HepG2 (cell line): ENCODE data around the gene TMEM187. TPM values are rescaled to one million over a fixed set of nuclear protein-coding genes. Genes with fewer than 3 reads are reported as not detected.

Experiments used
- CCAR2 ChIP-seq: fragments of 200-400 bp; formaldehyde crosslinking; optimal IDR thresholded peaks from 2 replicates; pipeline ENCODE3; 2018; ENCODE audit warnings: low read depth, mild to moderate bottlenecking, low read length, moderate library complexity
- DRAP1 ChIP-seq: IDR thresholded peaks from 2 replicates; pipeline ENCODE4 v1.6.1; 2016; ENCODE audit warnings: missing genetic modification reagents, missing compliant biosample characterization
- FIP1L1 ChIP-seq: fragments of 200-400 bp; formaldehyde crosslinking; IDR thresholded peaks from 2 replicates; pipeline ENCODE4 v1.6.1; 2018; ENCODE audit warnings: low read depth, mild to moderate bottlenecking, low read length, moderate library complexity, borderline replicate concordance; ENCODE audit not compliant: insufficient read depth
- MBNL3 ChIP-seq: fragments of 250-450 bp; sonication (Bioruptor Pico); conservative IDR thresholded peaks from 2 replicates; pipeline ENCODE4 v1.8.0; 2022; ENCODE audit warnings: mild to moderate bottlenecking, inconsistent platforms
- MYNN ChIP-seq: sonication (generic); formaldehyde crosslinking; IDR thresholded peaks from 2 replicates; pipeline ENCODE4 v1.4.0; 2020; ENCODE audit warnings: mild to moderate bottlenecking, low read depth, missing genetic modification reagents
- NCOA5 ChIP-seq: sonication (generic); formaldehyde crosslinking; IDR thresholded peaks from 2 replicates; pipeline ENCODE4 v1.4.0; 2020; ENCODE audit warnings: missing genetic modification reagents
- PTBP1 ChIP-seq: fragments of 200-400 bp; formaldehyde crosslinking; IDR thresholded peaks from 2 replicates; pipeline ENCODE4 v1.6.1; 2018; ENCODE audit warnings: low read length, low read depth; ENCODE audit not compliant: poor library complexity, severe bottlenecking
- RCOR2 ChIP-seq: IDR thresholded peaks from 2 replicates; pipeline ENCODE4 v1.6.1; 2016; ENCODE audit warnings: missing biosample characterization, missing genetic modification reagents
- TOPORS ChIP-seq: sonication (generic); formaldehyde crosslinking; IDR thresholded peaks from 2 replicates; pipeline ENCODE4 v1.8.0; 2023; ENCODE audit warnings: mild to moderate bottlenecking, missing genetic modification reagents
- ZBED4 ChIP-seq: sonication (generic); formaldehyde crosslinking; IDR thresholded peaks from 2 replicates; pipeline ENCODE4 v1.4.0; 2020; ENCODE audit warnings: missing genetic modification reagents, borderline replicate concordance
- ZNF138 ChIP-seq: sonication (generic); formaldehyde crosslinking; IDR thresholded peaks from 2 replicates; pipeline ENCODE4 v1.5.0; 2020; ENCODE audit warnings: mild to moderate bottlenecking, low read depth, missing genetic modification reagents
- ZNF253 ChIP-seq: sonication (generic); formaldehyde crosslinking; IDR thresholded peaks from 2 replicates; pipeline ENCODE4 v1.8.0; 2022; ENCODE audit warnings: mild to moderate bottlenecking, missing genetic modification reagents, borderline replicate concordance
- ZNF282 ChIP-seq: fragments of 450-650 bp; IDR thresholded peaks from 2 replicates; pipeline ENCODE4 v1.6.1; 2018; ENCODE audit not compliant: partially characterized antibody
- ZNF569 ChIP-seq: sonication (generic); formaldehyde crosslinking; IDR thresholded peaks from 2 replicates; pipeline ENCODE4 v1.5.0; 2020; ENCODE audit warnings: mild to moderate bottlenecking, missing genetic modification reagents, moderate library complexity, borderline replicate concordance
- ZNF580 ChIP-seq: IDR thresholded peaks from 2 replicates; pipeline ENCODE4 v1.6.1; 2016; ENCODE audit warnings: low read depth, borderline replicate concordance
- ZNF644 ChIP-seq: IDR thresholded peaks from 2 replicates; pipeline ENCODE4 v1.6.1; 2016; ENCODE audit warnings: low read depth
- ZNF776 ChIP-seq: sonication (generic); formaldehyde crosslinking; IDR thresholded peaks from 2 replicates; pipeline ENCODE4 v1.4.0; 2020; ENCODE audit warnings: mild to moderate bottlenecking, missing genetic modification reagents
- polyA plus RNA-seq, 8 experiments: library from polyadenylated mRNA; depleted of rRNA in 3 of 8; stranded (reverse) in 7 of 8; unstranded in 1 of 8; fragments of >200 nt; fragmentation: Illumina TruSeq in 4 of 8; extraction: Trizol in 4 of 8; gene quantifications; 2 replicates each; pipeline versions ENCODE4 v1.2.1 to v1.2.3, GENCODE V29; 2011 to 2016; ENCODE audit warnings: low read depth in 4 of 8, missing spikeins in 1 of 8, mixed read lengths in 1 of 8; ENCODE audit not compliant: insufficient read depth in 1 of 8
- total RNA-seq, 5 experiments: library from RNA; depleted of rRNA; stranded (reverse); fragments of >200 nt; fragmentation: Illumina TruSeq; extraction: Trizol; gene quantifications; 2 replicates each; pipeline ENCODE4 v1.2.3, GENCODE V29; 2016; ENCODE audit warnings: low read depth in 1 of 5
- TF ChIP-seq, protein P1 (sequence below): sonication (generic); formaldehyde crosslinking; IDR thresholded peaks from 2 replicates; pipeline ENCODE4 v1.4.0; 2020; ENCODE audit warnings: missing genetic modification reagents
- TF ChIP-seq, protein P2 (sequence below): sonication (generic); formaldehyde crosslinking; conservative IDR thresholded peaks from 2 replicates; pipeline ENCODE4 v1.4.0; 2020; ENCODE audit warnings: missing genetic modification reagents
- TF ChIP-seq, protein P3 (sequence below): sonication (generic); formaldehyde crosslinking; IDR thresholded peaks from 2 replicates; pipeline ENCODE4 v1.4.0; 2020; ENCODE audit warnings: missing genetic modification reagents

TMEM187 gene
- total and polyA plus RNA-seq, 2 of the 13 experiments (the other 11 are each of a cell fraction or from before 2014, with no cell fraction given), result 2.2 to 6.2 TPM

GRCh38 chrX:153926858-153927671 is 45.5 kb upstream of the TMEM187 start (continued):
- TF ChIP-seq ZNF580, result no peak
- TF ChIP-seq MBNL3 (CRISPR knock-in tag), result no peak
- TF ChIP-seq ZNF644 (CRISPR knock-in tag), result no peak
- TF ChIP-seq ZNF776 (CRISPR knock-in tag), result no peak
- no peak for TF ChIP-seq PTBP1
- TF ChIP-seq ZBED4, result no peak
- no peak for TF ChIP-seq TOPORS (CRISPR knock-in tag)
- no peak for TF ChIP-seq DRAP1 (CRISPR knock-in tag)
- TF ChIP-seq, protein P1, sequence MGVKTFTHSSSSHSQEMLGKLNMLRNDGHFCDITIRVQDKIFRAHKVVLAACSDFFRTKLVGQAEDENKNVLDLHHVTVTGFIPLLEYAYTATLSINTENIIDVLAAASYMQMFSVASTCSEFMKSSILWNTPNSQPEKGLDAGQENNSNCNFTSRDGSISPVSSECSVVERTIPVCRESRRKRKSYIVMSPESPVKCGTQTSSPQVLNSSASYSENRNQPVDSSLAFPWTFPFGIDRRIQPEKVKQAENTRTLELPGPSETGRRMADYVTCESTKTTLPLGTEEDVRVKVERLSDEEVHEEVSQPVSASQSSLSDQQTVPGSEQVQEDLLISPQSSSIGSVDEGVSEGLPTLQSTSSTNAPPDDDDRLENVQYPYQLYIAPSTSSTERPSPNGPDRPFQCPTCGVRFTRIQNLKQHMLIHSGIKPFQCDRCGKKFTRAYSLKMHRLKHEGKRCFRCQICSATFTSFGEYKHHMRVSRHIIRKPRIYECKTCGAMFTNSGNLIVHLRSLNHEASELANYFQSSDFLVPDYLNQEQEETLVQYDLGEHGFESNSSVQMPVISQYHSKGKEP (CRISPR knock-in tag), result no peak
- no peak for TF ChIP-seq ZNF253 (CRISPR knock-in tag)
- TF ChIP-seq RCOR2 (CRISPR knock-in tag), result no peak
- TF ChIP-seq, protein P2, sequence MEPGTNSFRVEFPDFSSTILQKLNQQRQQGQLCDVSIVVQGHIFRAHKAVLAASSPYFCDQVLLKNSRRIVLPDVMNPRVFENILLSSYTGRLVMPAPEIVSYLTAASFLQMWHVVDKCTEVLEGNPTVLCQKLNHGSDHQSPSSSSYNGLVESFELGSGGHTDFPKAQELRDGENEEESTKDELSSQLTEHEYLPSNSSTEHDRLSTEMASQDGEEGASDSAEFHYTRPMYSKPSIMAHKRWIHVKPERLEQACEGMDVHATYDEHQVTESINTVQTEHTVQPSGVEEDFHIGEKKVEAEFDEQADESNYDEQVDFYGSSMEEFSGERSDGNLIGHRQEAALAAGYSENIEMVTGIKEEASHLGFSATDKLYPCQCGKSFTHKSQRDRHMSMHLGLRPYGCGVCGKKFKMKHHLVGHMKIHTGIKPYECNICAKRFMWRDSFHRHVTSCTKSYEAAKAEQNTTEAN (CRISPR knock-in tag), result peak; percentile 100
- TF ChIP-seq CCAR2, result no peak
- TF ChIP-seq ZNF569 (CRISPR knock-in tag), result no peak
- TF ChIP-seq NCOA5 (CRISPR knock-in tag), result no peak
- no peak for TF ChIP-seq MYNN (CRISPR knock-in tag)
- no peak for TF ChIP-seq FIP1L1
- TF ChIP-seq, protein P3, sequence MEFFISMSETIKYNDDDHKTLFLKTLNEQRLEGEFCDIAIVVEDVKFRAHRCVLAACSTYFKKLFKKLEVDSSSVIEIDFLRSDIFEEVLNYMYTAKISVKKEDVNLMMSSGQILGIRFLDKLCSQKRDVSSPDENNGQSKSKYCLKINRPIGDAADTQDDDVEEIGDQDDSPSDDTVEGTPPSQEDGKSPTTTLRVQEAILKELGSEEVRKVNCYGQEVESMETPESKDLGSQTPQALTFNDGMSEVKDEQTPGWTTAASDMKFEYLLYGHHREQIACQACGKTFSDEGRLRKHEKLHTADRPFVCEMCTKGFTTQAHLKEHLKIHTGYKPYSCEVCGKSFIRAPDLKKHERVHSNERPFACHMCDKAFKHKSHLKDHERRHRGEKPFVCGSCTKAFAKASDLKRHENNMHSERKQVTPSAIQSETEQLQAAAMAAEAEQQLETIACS, result no peak
- TF ChIP-seq ZNF282, result no peak
- no peak for TF ChIP-seq ZNF138 (CRISPR knock-in tag)
